Activated CD8-positive, alpha-beta memory T cell treated with anti-CD3 and anti-CD28 coated beads, Interleukin-2, amount 50 U/mL, for 24 hours (primary cell): Measurements from ENCODE around the gene MMP25.

Source experiments
- DNase-seq: peaks from one replicate; pipeline ENCODE4 v3.0.0-alpha.2; 2020; ENCODE audit errors: extremely low read depth

The MMP25 gene

GRCh38 chr16:3045758-3046640 is at the start of gene MMP25:
MMP25 (plus strand) TSS chr16:3046561; CDS start chr16:3046918, 357 bp downstream.
- DNase-seq = no peak

- no peak for DNase-seq
These were observed 46.4 kb upstream of the MMP25 start for GRCh38 chr16:2999929-3000328.

GRCh38 chr16:3000540-3000939 is 45.8 kb upstream of the MMP25 start:
- no peak for DNase-seq

- no peak for DNase-seq
These were observed 45.0 kb upstream of the MMP25 start for GRCh38 chr16:3001316-3001715.

GRCh38 chr16:3003582-3004270 is 42.6 kb upstream of the MMP25 start:
- peak; percentile 93 for DNase-seq

GRCh38 chr16:3004319-3004718 is 42.0 kb upstream of the MMP25 start:
- DNase-seq = no peak

- DNase-seq = no peak
These were observed 41.5 kb upstream of the MMP25 start for GRCh38 chr16:3004781-3005284.

- no peak for DNase-seq
These were observed 39.1 kb upstream of the MMP25 start for GRCh38 chr16:3007059-3007956.

- DNase-seq = no peak
These were observed 38.2 kb upstream of the MMP25 start for GRCh38 chr16:3007957-3008689.

- DNase-seq = no peak
These were observed 37.7 kb upstream of the MMP25 start for GRCh38 chr16:3008690-3009037.

GRCh38 chr16:3009568-3010390 is 36.6 kb upstream of the MMP25 start:
- DNase-seq = no peak

GRCh38 chr16:3010510-3010909 is 35.9 kb upstream of the MMP25 start:
- no peak for DNase-seq

GRCh38 chr16:3012246-3012645 is 34.1 kb upstream of the MMP25 start:
- DNase-seq = no peak

- no peak for DNase-seq
These were observed 33.4 kb upstream of the MMP25 start, which contains the start of gene CLDN9 for GRCh38 chr16:3012828-3013420. CLDN9 (plus strand) TSS chr16:3012923; CDS start chr16:3013363, 440 bp downstream.

GRCh38 chr16:3013491-3013951 is 32.8 kb upstream of the MMP25 start:
- DNase-seq = no peak

GRCh38 chr16:3013998-3014690 is 32.2 kb upstream of the MMP25 start:
- no peak for DNase-seq

GRCh38 chr16:3014971-3015370 is 31.4 kb upstream of the MMP25 start:
- DNase-seq = no peak

GRCh38 chr16:3015865-3016521 is 30.4 kb upstream of the MMP25 start:
- DNase-seq = no peak

GRCh38 chr16:3017344-3017743 is 29.0 kb upstream of the MMP25 start:
- DNase-seq = no peak
